CD4-positive, alpha-beta T cell treated with Interferon alpha-2 for 1 hour (primary cell): ENCODE results near the gene IGSF8.

ENCODE experiments used
- DNase-seq, 2 donors: peaks; one replicate each; pipeline ENCODE4 v3.0.0-alpha.2; 2020 to 2022

The IGSF8 gene

DNA sequence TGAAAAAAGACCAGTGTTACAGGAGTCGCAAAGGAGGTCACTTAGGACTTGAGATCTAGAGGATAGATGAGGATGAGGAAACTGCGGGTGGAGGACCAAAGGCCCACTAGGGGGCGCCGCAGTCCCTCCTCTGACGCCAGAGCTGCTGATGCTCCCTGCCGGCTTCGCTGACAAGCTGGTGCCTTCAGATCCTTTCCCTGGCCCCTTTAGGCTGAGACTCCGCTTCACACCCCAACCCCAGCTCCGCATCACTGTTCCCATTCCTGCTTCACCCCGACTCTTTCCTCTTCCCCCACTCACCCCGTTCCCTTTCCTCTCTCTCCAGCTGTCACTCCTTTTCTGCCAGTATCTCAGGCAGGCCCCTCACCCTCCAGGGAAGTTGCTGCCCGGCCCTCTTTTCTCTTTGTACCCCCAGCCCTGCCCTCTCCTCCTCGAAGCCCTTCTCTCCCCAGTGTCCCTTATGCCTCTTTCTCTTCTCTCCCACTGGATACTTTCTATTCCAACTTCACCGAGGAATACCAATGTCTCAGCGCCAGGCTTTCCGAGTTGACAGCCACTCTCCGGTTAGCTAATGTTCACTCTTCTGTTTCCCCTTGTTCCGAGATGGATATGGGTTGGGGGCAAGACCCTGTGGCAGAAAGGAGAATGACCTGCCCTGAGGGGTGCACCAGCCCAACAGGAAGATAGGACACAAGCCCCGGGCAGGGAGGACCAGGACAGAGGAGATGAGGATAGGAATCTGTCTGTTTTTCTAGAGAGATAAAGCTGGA is 12.5 kb downstream of the IGSF8 start:
- DNase-seq = peak; percentile 73 to 78

DNA sequence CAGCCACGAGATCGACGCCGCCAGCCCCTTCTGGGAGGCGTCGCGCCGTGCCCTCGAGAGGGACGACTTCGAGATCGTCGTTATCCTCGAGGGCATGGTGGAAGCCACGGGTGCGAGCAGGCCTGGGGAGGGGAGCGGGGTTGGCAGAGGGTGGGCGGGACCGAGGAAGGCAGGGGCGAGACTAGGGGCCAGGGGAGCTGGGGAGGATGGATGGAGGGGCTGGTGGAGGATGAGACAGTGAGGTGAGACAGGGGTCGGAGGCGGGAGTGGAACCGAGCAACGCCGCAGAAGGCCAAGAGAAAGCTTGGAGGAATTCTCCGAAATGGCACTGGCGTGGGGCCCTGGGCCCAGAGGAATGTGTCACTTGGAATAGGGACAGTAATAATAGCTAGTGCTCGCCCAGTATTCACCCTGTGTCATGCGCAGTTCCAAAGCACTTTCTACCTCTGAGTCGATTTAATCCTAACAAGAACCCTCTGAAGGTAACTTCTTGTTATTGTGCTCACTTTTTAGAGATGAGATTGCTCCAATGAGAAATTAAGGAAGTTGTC is 13.6 kb downstream of the IGSF8 start:
- DNase-seq = no peak

DNA sequence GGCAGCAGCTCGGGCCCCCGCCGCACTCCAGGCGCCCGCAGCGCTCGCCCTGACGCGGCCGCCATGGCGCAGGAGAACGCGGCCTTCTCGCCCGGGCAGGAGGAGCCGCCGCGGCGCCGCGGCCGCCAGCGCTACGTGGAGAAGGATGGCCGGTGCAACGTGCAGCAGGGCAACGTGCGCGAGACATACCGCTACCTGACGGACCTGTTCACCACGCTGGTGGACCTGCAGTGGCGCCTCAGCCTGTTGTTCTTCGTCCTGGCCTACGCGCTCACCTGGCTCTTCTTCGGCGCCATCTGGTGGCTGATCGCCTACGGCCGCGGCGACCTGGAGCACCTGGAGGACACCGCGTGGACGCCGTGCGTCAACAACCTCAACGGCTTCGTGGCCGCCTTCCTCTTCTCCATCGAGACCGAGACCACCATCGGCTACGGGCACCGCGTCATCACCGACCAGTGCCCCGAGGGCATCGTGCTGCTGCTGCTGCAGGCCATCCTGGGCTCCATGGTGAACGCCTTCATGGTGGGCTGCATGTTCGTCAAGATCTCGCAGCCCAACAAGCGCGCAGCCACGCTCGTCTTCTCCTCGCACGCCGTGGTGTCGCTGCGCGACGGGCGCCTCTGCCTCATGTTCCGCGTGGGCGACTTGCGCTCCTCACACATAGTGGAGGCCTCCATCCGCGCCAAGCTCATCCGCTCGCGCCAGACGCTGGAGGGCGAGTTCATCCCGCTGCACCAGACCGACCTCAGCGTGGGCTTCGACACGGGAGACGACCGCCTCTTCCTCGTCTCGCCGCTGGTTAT is 14.2 kb downstream of the IGSF8 start:
- DNase-seq = peak; percentile 66 to 82

- DNase-seq = no peak
Observed at GRCh38 chr1:160082926-160083325, 15.5 kb downstream of the IGSF8 start.

DNA sequence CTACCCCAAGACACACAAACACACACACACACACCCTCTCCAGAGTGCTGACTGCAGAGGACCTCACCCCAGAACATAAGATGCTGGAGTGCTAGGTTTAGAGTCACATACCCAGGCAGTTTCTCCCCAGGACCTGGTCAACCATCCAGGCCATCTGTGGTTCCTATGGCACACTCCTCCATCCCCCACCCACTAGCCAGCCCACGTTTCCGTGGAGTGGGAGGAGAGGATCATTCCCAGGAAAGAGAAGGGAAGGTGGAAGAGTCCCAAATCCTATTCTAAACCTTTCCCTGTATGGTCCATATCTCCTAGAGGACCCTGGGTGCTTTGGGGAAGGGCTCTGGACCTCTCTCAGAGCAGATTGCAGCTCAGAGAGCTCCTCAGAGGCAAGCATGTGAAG is 15.9 kb downstream of the IGSF8 start:
- no peak for DNase-seq

GRCh38 chr1:160081261-160081936 is 17.0 kb downstream of the IGSF8 start, which contains the start of gene KCNJ9:
Gene KCNJ9, plus strand, starts transcription at chr1:160081538. Its CDS starts 2,493 bp downstream, at chr1:160084031.
- DNase-seq = no peak

GRCh38 chr1:160080381-160081100 is 17.9 kb downstream of the IGSF8 start:
- no peak for DNase-seq

DNA sequence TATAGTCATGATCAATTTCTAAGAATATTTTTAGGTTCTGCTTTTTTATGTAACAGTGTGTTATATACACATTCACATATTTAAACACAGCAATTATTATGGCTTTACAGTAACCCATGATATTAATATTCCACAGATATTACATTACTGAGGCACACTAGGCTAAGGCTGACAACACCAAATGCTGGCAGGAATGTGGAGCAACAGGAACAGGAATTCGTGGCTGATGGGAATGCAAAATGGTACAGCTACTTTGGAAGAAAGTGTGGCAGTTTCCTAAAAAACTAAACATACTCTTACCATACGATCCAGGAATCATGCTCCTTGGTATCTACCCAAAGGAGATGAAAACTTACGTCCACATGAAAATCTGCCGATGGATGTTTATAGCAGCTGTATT is 19.0 kb downstream of the IGSF8 start:
- DNase-seq = no peak

DNA sequence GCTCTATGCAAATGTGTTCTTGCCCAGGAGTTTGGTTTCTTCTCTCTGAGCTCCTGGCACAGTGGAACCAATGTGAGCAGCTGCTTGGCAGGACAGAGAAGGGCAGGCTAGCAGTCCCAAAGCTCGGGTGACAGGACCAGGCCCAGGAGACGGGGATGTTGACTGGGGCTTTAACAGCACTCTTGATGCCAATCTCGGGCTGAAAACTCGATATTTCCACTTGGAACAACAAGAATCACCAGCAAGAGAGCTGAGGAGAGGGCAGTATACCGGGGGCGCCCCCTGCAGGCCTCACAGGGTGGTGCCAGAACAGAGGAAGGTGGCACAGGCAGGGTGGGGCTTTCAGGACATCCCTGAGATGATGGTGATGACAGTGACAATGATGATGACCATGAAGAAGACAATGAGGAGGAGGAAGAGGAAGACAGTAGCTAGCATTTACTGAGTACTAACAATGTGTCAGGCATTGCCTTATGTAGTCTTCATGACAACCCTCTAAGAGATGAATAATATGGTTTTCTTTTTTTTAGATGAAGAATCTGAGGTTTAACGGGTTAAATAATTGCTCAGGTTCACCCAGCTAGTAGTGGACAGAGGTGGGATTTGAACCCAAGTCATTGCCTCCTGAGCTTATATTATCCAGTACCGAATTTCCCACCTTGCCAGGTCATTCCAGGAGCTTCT is 19.8 kb downstream of the IGSF8 start:
- peak; percentile 55 to 67 for DNase-seq

DNA sequence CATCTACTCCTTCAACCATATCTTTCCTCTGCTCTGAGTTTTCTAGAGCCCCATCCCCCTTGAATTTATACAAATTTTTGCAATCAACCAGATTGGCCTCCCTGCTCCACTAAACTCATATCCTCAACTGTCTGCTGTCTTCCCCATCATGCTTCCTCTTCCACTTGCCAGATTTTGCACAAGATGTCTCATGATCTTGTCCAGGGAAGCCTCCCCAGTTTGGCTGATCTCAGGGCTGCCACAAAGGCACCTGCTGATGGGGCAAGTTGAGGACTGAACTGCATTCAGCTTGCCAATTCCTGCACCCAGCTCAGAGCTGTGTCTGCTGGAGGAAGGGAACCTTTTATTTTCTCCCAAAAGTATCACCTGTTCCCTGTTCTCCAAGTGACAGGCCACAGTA is 20.9 kb downstream of the IGSF8 start:
- DNase-seq = no peak

- no peak for DNase-seq
Observed at GRCh38 chr1:160076295-160076694, 22.1 kb downstream of the IGSF8 start.

DNA sequence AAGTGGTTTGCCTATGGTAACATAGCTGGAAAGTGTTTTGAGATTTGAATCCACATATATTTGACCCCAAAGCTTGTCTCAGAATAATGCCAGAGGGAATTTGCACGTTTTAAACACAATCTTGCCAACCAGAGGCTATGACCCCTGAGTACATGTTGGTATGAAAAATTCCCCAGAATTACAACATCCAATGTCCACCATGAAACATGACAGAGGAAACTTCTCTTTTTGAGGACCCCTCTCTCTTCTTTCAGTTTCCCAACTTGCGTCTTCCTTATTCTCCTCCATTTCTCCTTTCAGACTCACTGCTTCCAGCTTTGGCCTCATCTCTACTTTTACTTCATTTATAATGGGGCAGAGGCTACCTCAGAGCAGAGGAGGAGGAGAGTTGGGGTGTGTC is 22.6 kb downstream of the IGSF8 start:
- DNase-seq = no peak

GRCh38 chr1:160074865-160075264 is 23.6 kb downstream of the IGSF8 start:
- DNase-seq = no peak

DNA sequence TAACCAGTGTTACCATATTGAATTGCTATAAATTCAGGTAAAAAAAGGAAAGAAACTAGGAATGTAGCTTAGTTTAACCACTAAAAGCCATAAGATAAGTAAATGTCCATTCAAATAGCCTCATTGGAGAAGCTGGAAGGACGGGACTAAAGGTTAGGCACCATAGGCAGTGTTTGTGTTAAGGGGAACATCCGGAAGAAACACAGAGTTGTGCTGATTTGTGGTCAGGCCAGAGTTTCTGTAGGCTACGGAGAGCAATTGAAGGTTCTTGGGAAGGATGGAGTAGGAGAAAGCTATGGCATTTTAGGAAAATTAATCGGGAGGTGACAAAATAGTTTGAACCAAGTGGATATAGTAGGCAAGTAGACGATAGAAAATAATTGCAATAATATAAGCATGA is 27.1 kb downstream of the IGSF8 start:
- no peak for DNase-seq

DNA sequence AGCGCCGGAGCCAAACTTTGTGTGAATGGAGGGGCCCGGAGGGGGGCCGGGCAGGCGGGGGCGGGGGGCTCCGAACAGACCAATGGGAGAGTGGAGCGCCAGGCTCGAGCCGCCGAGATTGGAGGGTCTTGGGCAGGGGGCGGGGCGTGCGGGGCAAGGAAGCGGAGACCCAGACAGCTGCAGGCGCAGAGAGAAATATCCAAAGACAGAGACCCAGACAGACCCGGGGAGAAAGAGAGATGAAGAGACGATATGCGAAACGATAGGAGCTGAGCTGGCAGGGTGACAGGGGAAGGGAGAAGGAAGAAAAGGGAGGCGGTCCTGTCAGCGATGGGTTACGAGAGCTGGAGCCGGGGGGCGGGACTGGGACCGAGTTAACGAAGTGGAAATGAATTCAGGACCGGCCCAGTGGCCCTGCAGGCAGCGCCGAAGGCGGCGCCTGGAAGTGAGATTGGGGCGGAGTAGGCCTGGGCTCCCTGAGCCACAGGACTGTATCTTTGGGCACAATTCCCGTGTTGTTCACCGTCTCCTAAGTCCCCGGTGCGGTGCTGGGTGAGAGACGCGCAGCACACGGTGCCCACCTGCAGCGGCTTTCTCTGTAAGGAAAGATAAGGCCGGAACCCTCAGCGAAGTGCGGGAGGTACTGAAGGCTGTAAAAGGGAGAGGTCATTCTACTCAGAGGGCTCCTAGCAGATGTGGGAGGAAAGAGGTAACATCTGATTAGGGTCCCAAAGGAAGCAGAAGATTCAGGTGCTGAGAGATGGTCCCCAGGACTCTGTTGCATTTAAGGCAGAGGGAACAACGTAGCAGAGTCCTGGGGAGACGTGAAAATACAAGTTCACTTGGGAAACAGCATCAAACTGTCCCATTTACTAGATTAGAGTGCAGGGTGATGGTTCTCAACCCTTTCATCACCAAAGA is 27.9 kb downstream of the IGSF8 start:
- peak; percentile 73 to 79 for DNase-seq

GRCh38 chr1:160069460-160070231 is 28.8 kb downstream of the IGSF8 start, which contains the start of gene KCNJ10:
Gene KCNJ10, minus strand, starts transcription at chr1:160070160. Its CDS starts 27,628 bp downstream, at chr1:160042532.
- no peak for DNase-seq

GRCh38 chr1:160068225-160068624 is 30.2 kb downstream of the IGSF8 start:
- no peak for DNase-seq

- DNase-seq = no peak
Observed at GRCh38 chr1:160066829-160067745, 31.3 kb downstream of the IGSF8 start.

GRCh38 chr1:160064746-160065145 is 33.7 kb downstream of the IGSF8 start:
- DNase-seq = no peak
